AG20443 (cell line): ENCODE results near the gene WWC1.
"Not testable (repeated sequence)": the region's sequence is repeated elsewhere in the genome, so short reads cannot be mapped to it uniquely, and the experiment has no call there.

ENCODE experiments used
- DNase-seq: peaks from one replicate; pipeline ENCODE4 v3.0.0; 2012; ENCODE audit warnings: low spot score, mixed read lengths

WWC1 gene

GRCh38 chr5:168286863-168287262 lies 4.6 kb upstream of the WWC1 start:
- DNase-seq: not testable (repeated sequence)

GRCh38 chr5:168287362-168287761 lies 4.1 kb upstream of the WWC1 start:
- no peak for DNase-seq

- DNase-seq: no peak
Observed at GRCh38 chr5:168288349-168289245, 2.8 kb upstream of the WWC1 start.

- no peak for DNase-seq
Observed at GRCh38 chr5:168290902-168291341, 523 bp upstream of the WWC1 start.

GRCh38 chr5:168291964-168292785 lies 730 bp downstream of the WWC1 start:
- no peak for DNase-seq

GRCh38 chr5:168292786-168293696 lies 1.6 kb downstream of the WWC1 start:
- DNase-seq: no peak

GRCh38 chr5:168295574-168296201 lies 4.2 kb downstream of the WWC1 start:
- peak; percentile 91 for DNase-seq

- DNase-seq: no peak
Observed at GRCh38 chr5:168296682-168297081, 5.2 kb downstream of the WWC1 start.

- no peak for DNase-seq
Observed at GRCh38 chr5:168298949-168299348, 7.5 kb downstream of the WWC1 start.

- no peak for DNase-seq
Observed at GRCh38 chr5:168299372-168299771, 7.9 kb downstream of the WWC1 start.

- no peak for DNase-seq
Observed at GRCh38 chr5:168300326-168301182, 9.1 kb downstream of the WWC1 start.

- DNase-seq: no peak
Observed at GRCh38 chr5:168301593-168302390, 10.3 kb downstream of the WWC1 start.

GRCh38 chr5:168302785-168303184 lies 11.3 kb downstream of the WWC1 start:
- no peak for DNase-seq

- no peak for DNase-seq
Observed at GRCh38 chr5:168303393-168304025, 12.1 kb downstream of the WWC1 start.

- no peak for DNase-seq
Observed at GRCh38 chr5:168304349-168304748, 12.9 kb downstream of the WWC1 start.

GRCh38 chr5:168305281-168305680 lies 13.8 kb downstream of the WWC1 start:
- no peak for DNase-seq

- DNase-seq: no peak
Observed at GRCh38 chr5:168307022-168307421, 15.6 kb downstream of the WWC1 start.

GRCh38 chr5:168307925-168308584 lies 16.6 kb downstream of the WWC1 start:
- DNase-seq: no peak
